Prostate gland (tissue), 2 donors: ENCODE results near the gene PAXX. TPM values are rescaled to one million over a fixed set of nuclear protein-coding genes. Genes with fewer than 3 reads are reported as not detected.

Experiments
- DNase-seq: peaks from one replicate; pipeline ENCODE4 v3.0.0-alpha.2; 2019; ENCODE audit warnings: low spot score
- H3K27ac ChIP-seq, 2 donors: fragments of 200-600 bp; sonication (generic); 2 replicates each; pipeline ENCODE4 v1.5.1; 2017 to 2019
- H3K27me3 ChIP-seq: fragments of 200-600 bp; sonication (generic); replicated peaks from 2 replicates; pipeline ENCODE4 v1.5.1; 2019; ENCODE audit not compliant: insufficient read depth
- H3K36me3 ChIP-seq, 2 donors: fragments of 200-600 bp; sonication (generic); 1 replicate in 1 of 2; 2 replicates in 1 of 2; pipeline versions ENCODE4 v1.5.1 to v1.8.1; 2017 to 2019
- H3K4me1 ChIP-seq: fragments of 200-600 bp; sonication (generic); replicated peaks from 2 replicates; pipeline ENCODE4 v1.5.1; 2019
- H3K4me3 ChIP-seq, 2 donors: fragments of 200-600 bp; sonication (generic); 2 replicates each; pipeline ENCODE4 v1.5.1; 2017 to 2019
- H3K9me3 ChIP-seq: fragments of 200-600 bp; sonication (generic); 2 replicates; pipeline ENCODE4 v1.5.1; 2017
- POLR2A ChIP-seq: fragments of 450-650 bp; IDR thresholded peaks from one replicate; pipeline ENCODE4 v1.6.1; 2016; ENCODE audit warnings: antibody characterized with exemption, mild to moderate bottlenecking
- POLR2AphosphoS5 ChIP-seq: sonication (generic); formaldehyde crosslinking; IDR thresholded peaks from one replicate; pipeline ENCODE4 v1.6.1; 2017; ENCODE audit warnings: antibody characterized with exemption
- WGBS: methylation state at CpG from one replicate; pipeline ENCODE4 v1.1.5; 2018; 5-methylcytosine and 5-hydroxymethylcytosine counted together
- intact Hi-C: fragments of 100-400 bp; cut with DNase I; formaldehyde crosslinking; loops from one replicate; pipeline ENCODE4 v1.14.2; 2022
- total RNA-seq, 2 donors: library from RNA; depleted of rRNA; stranded (reverse); fragments of >200 nt; gene quantifications; one replicate each; pipeline ENCODE4 v1.1.0, GENCODE V29; 2016
- TF ChIP-seq, protein P1 (sequence below), 4 experiments: fragments of 200-600 bp in 2 of 4; fragments of 450-650 bp in 2 of 4; sonication (generic) in 2 of 4; IDR thresholded peaks; 1 replicate in 3 of 4; 2 replicates in 1 of 4; pipeline ENCODE4 v1.5.1; 2016 to 2019; ENCODE audit warnings: antibody characterized with exemption in 4 of 4, mild to moderate bottlenecking in 2 of 4, moderate library complexity in 2 of 4

The PAXX gene
- total RNA-seq, 2 donors from 2014 or later: 61.6 to 71.8 TPM

DNA sequence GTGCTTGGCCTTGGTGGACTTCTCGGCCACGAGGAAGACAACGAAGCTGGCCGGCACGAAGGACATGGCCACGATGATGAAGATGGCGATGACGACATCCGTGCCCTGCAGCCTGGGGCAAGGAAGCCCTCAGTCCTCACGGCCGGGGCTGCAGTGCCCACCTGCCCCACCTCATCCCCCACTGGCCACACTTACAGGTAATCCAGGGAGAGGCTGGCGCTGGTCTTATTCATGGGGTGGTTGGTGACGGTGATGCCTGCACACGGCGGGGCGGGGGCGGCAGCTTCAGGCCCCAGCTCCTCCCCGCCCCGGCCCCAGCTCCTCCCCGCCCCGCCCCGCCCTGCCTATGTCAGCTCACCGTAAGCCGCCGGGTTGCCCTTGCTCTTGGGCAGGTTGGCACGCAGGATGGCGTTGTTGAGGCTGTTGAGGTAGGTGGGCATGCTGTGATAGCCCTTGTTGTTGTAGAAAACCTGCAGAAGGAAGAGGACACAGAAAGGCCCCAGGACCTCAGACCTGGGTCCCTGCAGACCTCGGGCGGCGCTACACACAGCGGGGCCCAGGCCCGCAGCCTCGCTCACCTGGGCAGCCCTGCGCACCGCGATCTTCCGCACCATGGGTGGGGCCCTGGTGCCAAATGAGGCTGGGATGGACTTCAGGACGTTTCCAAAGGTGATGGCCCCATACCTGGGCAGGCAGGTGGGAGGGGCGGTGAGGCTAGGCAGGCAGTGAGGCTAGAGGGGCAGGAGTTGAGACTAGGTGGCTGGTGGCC lies 19.9 kb downstream of the PAXX start:
- H3K4me1 ChIP-seq: no peaks in the 10 kb centered on the region
- no peaks in the 10 kb centered on the region for H3K9me3 ChIP-seq
- intact Hi-C loops: no loop called here
- no peak for TF ChIP-seq POLR2A
- TF ChIP-seq, protein P1, sequence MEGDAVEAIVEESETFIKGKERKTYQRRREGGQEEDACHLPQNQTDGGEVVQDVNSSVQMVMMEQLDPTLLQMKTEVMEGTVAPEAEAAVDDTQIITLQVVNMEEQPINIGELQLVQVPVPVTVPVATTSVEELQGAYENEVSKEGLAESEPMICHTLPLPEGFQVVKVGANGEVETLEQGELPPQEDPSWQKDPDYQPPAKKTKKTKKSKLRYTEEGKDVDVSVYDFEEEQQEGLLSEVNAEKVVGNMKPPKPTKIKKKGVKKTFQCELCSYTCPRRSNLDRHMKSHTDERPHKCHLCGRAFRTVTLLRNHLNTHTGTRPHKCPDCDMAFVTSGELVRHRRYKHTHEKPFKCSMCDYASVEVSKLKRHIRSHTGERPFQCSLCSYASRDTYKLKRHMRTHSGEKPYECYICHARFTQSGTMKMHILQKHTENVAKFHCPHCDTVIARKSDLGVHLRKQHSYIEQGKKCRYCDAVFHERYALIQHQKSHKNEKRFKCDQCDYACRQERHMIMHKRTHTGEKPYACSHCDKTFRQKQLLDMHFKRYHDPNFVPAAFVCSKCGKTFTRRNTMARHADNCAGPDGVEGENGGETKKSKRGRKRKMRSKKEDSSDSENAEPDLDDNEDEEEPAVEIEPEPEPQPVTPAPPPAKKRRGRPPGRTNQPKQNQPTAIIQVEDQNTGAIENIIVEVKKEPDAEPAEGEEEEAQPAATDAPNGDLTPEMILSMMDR (IDR thresholded peaks at IDR 0.05): no peak
- TF ChIP-seq POLR2AphosphoS5: no peak
- H3K27me3 ChIP-seq: no peaks in the 10 kb centered on the region
- DNase-seq: no peak
- WGBS: 92% methylated on average over 38 of the region's 39 CpGs
- H3K36me3 ChIP-seq: no peaks in the 10 kb centered on the region
- no peak overlapping the region for H3K27ac ChIP-seq
- H3K4me3 ChIP-seq: no peak overlapping the region

DNA sequence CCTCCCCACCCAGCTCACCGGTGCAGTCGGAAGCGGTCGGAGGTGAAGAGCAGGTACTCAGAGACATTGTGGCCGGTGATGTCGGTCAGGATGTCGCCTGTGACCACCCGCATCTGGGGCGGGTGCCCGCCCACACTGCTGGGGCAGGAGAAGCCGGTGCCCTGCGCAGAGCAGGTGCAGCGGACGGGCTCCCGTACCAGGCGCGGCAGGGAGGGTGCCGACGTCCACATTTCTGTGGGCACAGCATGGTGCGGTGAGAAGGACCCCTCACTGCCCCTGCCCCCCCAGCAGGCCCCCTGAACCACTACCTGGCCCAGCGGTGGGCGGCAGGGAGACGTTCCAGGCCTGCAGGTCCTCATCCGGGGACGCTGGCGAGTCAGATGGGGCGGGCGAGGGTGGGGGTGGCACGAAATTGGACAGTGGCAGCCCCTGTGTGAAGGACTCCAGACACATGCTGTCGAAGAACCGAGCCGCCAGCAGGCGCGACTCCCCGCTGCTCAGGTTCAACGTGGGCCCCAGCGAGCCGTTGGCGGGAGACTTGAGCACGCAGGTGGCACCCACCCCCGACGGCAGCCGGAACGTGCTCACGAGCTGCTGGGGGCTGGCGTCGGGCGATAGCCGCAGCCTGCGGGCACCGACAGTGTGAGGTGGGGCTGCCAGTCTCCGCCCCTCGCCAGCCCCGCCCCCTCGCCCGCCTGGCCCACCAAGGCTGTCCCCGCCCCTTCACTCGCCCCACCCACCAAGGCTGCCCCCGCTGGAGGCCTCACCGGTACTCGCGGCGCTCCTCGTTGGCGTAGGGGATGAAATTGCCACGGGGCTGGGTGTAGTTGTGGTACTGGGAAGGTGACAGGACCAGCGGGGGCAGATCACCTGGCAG lies 20.7 kb downstream of the PAXX start:
- H3K4me3 ChIP-seq: no peak overlapping the region
- TF ChIP-seq, protein P1 (IDR thresholded peaks at IDR 0.05): no peak
- TF ChIP-seq POLR2AphosphoS5 (no peak), POLR2A (no peak)
- H3K4me1 ChIP-seq: no peaks in the 10 kb centered on the region
- intact Hi-C loops: no loop called here
- WGBS: 87% methylated on average over 63 of the region's 67 CpGs
- DNase-seq: no peak
- no peaks in the 10 kb centered on the region for H3K27me3 ChIP-seq
- H3K36me3 ChIP-seq: no peaks in the 10 kb centered on the region
- H3K9me3 ChIP-seq: no peaks in the 10 kb centered on the region
- H3K27ac ChIP-seq: no peak overlapping the region

DNA sequence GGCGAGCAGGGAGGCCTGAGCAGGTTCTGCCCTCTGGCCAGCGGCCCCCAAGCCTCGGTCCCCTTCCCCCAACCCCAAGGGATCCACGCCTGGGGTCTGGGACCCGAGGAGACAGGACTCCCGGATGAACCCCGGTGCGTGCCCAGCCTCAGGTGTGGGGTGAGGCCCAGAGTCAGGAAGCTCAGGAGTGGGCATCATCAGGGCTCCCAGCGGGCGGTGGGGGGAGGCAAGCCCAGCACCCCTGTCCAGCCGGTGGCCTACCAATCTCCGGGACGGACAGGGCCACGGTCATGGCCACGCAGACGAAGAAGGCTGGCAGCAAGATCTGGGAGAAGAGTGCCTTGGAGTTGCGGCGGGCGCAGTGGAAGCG lies 21.3 kb downstream of the PAXX start:
- H3K9me3 ChIP-seq: no peaks in the 10 kb centered on the region
- no peaks in the 10 kb centered on the region for H3K36me3 ChIP-seq
- H3K27me3 ChIP-seq: no peaks in the 10 kb centered on the region
- no peaks in the 10 kb centered on the region for H3K4me1 ChIP-seq
- intact Hi-C loops: no loop called here
- no peak overlapping the region for H3K27ac ChIP-seq
- no peak overlapping the region for H3K4me3 ChIP-seq
- TF ChIP-seq POLR2AphosphoS5 (no peak), POLR2A (no peak)
- TF ChIP-seq, protein P1 (IDR thresholded peaks at IDR 0.05): no peak
- 98% methylated on average over 18 of the region's 20 CpGs for WGBS
- DNase-seq: no peak

DNA sequence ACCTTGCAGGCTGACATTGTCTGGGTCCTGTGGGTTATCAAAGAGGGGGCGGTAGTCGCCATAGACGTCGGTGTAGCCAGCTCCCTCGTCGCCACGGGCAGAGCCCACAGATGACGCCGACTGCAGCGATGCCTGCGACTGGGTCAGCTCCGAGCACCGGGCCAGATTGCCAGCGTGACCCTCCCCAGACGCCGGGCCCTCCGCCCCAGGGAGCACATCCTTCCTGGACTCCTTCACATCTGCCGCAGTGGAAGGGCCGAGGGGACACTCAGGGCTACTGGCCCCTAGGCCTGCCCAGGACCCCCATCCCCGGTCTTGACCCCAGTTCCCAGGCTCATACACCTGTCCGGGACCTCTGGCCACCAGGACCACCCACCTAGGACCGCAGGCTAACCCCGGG lies 21.9 kb downstream of the PAXX start:
- Histone ChIP-seq H3K4me3 (no peak overlapping the region), H3K4me1 (no peaks in the 10 kb centered on the region), H3K9me3 (no peaks in the 10 kb centered on the region), H3K27me3 (no peaks in the 10 kb centered on the region), H3K36me3 (no peaks in the 10 kb centered on the region), H3K27ac (no peak overlapping the region)
- 93% methylated on average over 23 of the region's 23 CpGs for WGBS
- no peak for DNase-seq
- TF ChIP-seq POLR2AphosphoS5 (no peak), POLR2A (no peak)
- TF ChIP-seq, protein P1 (IDR thresholded peaks at IDR 0.05): no peak
- intact Hi-C loops: no loop called here
